Osteocyte (in vitro differentiated cells): ENCODE measurements around the gene HDAC4. TPM values are rescaled to one million over a fixed set of nuclear protein-coding genes. Genes with fewer than 3 reads are reported as not detected.

Experiments used
- DNase-seq: peaks from one replicate; pipeline ENCODE4 v3.0.0; 2021; ENCODE audit warnings: mixed read lengths; ENCODE audit not compliant: unreplicated experiment; ENCODE audit errors: extremely low spot score
- H3K27ac Mint-ChIP-seq: one replicate; pipeline ENCODE4 v1.8.0; 2021; ENCODE audit warnings: mild to moderate bottlenecking, mixed read lengths; ENCODE audit not compliant: unreplicated experiment
- H3K27me3 Mint-ChIP-seq: one replicate; pipeline ENCODE4 v1.8.0; 2021; ENCODE audit warnings: mixed read lengths; ENCODE audit not compliant: unreplicated experiment
- H3K36me3 Mint-ChIP-seq: one replicate; pipeline ENCODE4 v1.8.0; 2021; ENCODE audit warnings: mixed read lengths; ENCODE audit not compliant: unreplicated experiment
- H3K4me1 Mint-ChIP-seq: one replicate; pipeline ENCODE4 v1.8.0; 2021; ENCODE audit warnings: mixed read lengths; ENCODE audit not compliant: unreplicated experiment
- H3K4me3 Mint-ChIP-seq: one replicate; pipeline ENCODE4 v1.8.0; 2021; ENCODE audit warnings: mild to moderate bottlenecking, moderate library complexity, mixed read lengths; ENCODE audit not compliant: unreplicated experiment
- H3K9me3 Mint-ChIP-seq: one replicate; pipeline ENCODE4 v1.8.0; 2021; ENCODE audit warnings: mixed read lengths; ENCODE audit not compliant: unreplicated experiment
- CTCF ChIP-seq: fragments of 200-600 bp; sonication (generic); IDR thresholded peaks from 2 replicates; pipeline ENCODE4 v1.5.0; 2021; ENCODE audit warnings: antibody characterized with exemption, mild to moderate bottlenecking, moderate library complexity
- total RNA-seq: library from RNA; stranded (reverse); gene quantifications from 2 replicates; pipeline ENCODE4 v1.2.1, GENCODE V29; 2021

HDAC4 gene
- total RNA-seq, 1 donor from 2014 or later: 30.3 TPM

GRCh38 chr2:239249776-239250175, 151.0 kb downstream of the HDAC4 start:
- TF ChIP-seq CTCF: no peak
- Mint-ChIP-seq H3K27ac (peak overlapping the region; percentile 92), H3K9me3 (no peaks in the 10 kb centered on the region), H3K4me3 (peak overlapping the region; percentile 63), H3K36me3 (no peaks in the 10 kb centered on the region), H3K27me3 (no peaks in the 10 kb centered on the region), H3K4me1 (peaks cover 23% of the 10 kb centered on the region)
- no peak for DNase-seq

- H3K36me3 Mint-ChIP-seq: no peaks in the 10 kb centered on the region
- TF ChIP-seq CTCF: no peak
- H3K9me3 Mint-ChIP-seq: no peaks in the 10 kb centered on the region
- H3K4me1 Mint-ChIP-seq: peaks cover 21% of the 10 kb centered on the region
- H3K27ac Mint-ChIP-seq: peak overlapping the region; percentile 92
- peak overlapping the region; percentile 63 for H3K4me3 Mint-ChIP-seq
- no peaks in the 10 kb centered on the region for H3K27me3 Mint-ChIP-seq
- DNase-seq: no peak
Observed at GRCh38 chr2:239249048-239249447, 151.8 kb downstream of the HDAC4 start.

GRCh38 chr2:239247401-239248245, 153.2 kb downstream of the HDAC4 start:
- no peaks in the 10 kb centered on the region for H3K27me3 Mint-ChIP-seq
- DNase-seq: no peak
- H3K9me3 Mint-ChIP-seq: no peaks in the 10 kb centered on the region
- no peak for TF ChIP-seq CTCF
- H3K4me3 Mint-ChIP-seq: no peak overlapping the region
- no peak overlapping the region for H3K27ac Mint-ChIP-seq
- peaks cover 19% of the 10 kb centered on the region for H3K4me1 Mint-ChIP-seq
- no peaks in the 10 kb centered on the region for H3K36me3 Mint-ChIP-seq

- no peaks in the 10 kb centered on the region for H3K9me3 Mint-ChIP-seq
- TF ChIP-seq CTCF: no peak
- no peak overlapping the region for H3K4me3 Mint-ChIP-seq
- no peak for DNase-seq
- no peaks in the 10 kb centered on the region for H3K36me3 Mint-ChIP-seq
- H3K4me1 Mint-ChIP-seq: peaks cover 19% of the 10 kb centered on the region
- H3K27me3 Mint-ChIP-seq: no peaks in the 10 kb centered on the region
- H3K27ac Mint-ChIP-seq: peak overlapping the region; percentile 7
Observed at GRCh38 chr2:239246723-239247122, 154.1 kb downstream of the HDAC4 start.

- no peaks in the 10 kb centered on the region for H3K36me3 Mint-ChIP-seq
- no peak overlapping the region for H3K27ac Mint-ChIP-seq
- no peak for DNase-seq
- TF ChIP-seq CTCF: no peak
- H3K4me3 Mint-ChIP-seq: no peak overlapping the region
- H3K4me1 Mint-ChIP-seq: peaks cover 19% of the 10 kb centered on the region
- no peaks in the 10 kb centered on the region for H3K9me3 Mint-ChIP-seq
- no peaks in the 10 kb centered on the region for H3K27me3 Mint-ChIP-seq
Observed at GRCh38 chr2:239245872-239246721, 154.7 kb downstream of the HDAC4 start.
